Left lung (tissue), 10 donors: Measurements from ENCODE around the gene STN1. TPM values are rescaled to one million over a fixed set of nuclear protein-coding genes. Genes with fewer than 3 reads are reported as not detected.

Experiments used
- ATAC-seq: fragments of 200-7000 bp; cut with Tn5 transposase; one replicate; pipeline ENCODE4 v1.9.1; 2020; ENCODE audit warnings: moderate library complexity
- DNase-seq, 4 donors: peaks; one replicate each; pipeline ENCODE4 v3.0.0-alpha.2; 2013 to 2020
- H3K27ac ChIP-seq, 2 donors: fragments of 200-600 bp; sonication (generic) in 1 of 2; one replicate each; pipeline versions ENCODE4 v1.5.0 to v1.8.0; 2020 to 2021
- H3K27me3 ChIP-seq, 2 donors: fragments of 200-600 bp; sonication (generic) in 1 of 2; one replicate each; pipeline versions ENCODE4 v1.5.0 to v1.8.0; 2020 to 2021
- H3K36me3 ChIP-seq, 2 donors: fragments of 200-600 bp; sonication (generic) in 1 of 2; one replicate each; pipeline versions ENCODE4 v1.5.0 to v1.8.0; 2020 to 2021
- H3K4me1 ChIP-seq, 2 donors: fragments of 200-600 bp; one replicate each; pipeline ENCODE4 v1.8.0; 2021
- H3K4me3 ChIP-seq, 2 donors: fragments of 200-600 bp; sonication (generic) in 1 of 2; one replicate each; pipeline versions ENCODE4 v1.5.0 to v1.8.0; 2020 to 2021; ENCODE audit warnings: mild to moderate bottlenecking in 1 of 2
- H3K9me3 ChIP-seq, 2 donors: fragments of 200-600 bp; sonication (generic) in 1 of 2; one replicate each; pipeline versions ENCODE4 v1.5.0 to v1.8.0; 2020 to 2021
- intact Hi-C, 2 donors: fragments of 100-400 bp; cut with DNase I; formaldehyde crosslinking; loops; one replicate each; pipeline versions ENCODE4 v1.11.2 to v1.14.2; 2022
- polyA plus RNA-seq, 6 donors: library from polyadenylated mRNA; unstranded; fragments of 120-200 nt; gene quantifications; one replicate each; pipeline ENCODE4 v1.2.1, GENCODE V29; 2013; ENCODE audit not compliant: insufficient read length in 6 of 6
- total RNA-seq, 2 donors: library from RNA; stranded (reverse); fragmentation: NEBNext Ultra II Directional; extraction: Animal tissue kit (Norgen Biotek cat#: 25700); gene quantifications; one replicate each; pipeline ENCODE4 v1.2.1, GENCODE V29; 2021
- TF ChIP-seq, protein P1 (sequence below), 2 donors: fragments of 200-600 bp; sonication (generic) in 1 of 2; IDR thresholded peaks; one replicate each; pipeline versions ENCODE4 v1.5.0 to v1.8.0; 2021; ENCODE audit warnings: antibody characterized with exemption in 2 of 2
- donor health status: DM: no; HTN: yes; CAD: no.
- donor health status: DM: no; HTN: no; CAD: no.

Gene STN1
- total and polyA plus RNA-seq, 8 donors: 26.3 to 62.8 (median 29.8) TPM

GRCh38 chr10:103840740-103841070 lies 77.3 kb downstream of the STN1 start:
- no peak overlapping the region for H3K4me3 ChIP-seq
- no peaks in the 10 kb centered on the region for H3K36me3 ChIP-seq
- H3K27ac ChIP-seq: no peak overlapping the region
- DNase-seq (no peak), ATAC-seq (no peak)
- TF ChIP-seq, protein P1, sequence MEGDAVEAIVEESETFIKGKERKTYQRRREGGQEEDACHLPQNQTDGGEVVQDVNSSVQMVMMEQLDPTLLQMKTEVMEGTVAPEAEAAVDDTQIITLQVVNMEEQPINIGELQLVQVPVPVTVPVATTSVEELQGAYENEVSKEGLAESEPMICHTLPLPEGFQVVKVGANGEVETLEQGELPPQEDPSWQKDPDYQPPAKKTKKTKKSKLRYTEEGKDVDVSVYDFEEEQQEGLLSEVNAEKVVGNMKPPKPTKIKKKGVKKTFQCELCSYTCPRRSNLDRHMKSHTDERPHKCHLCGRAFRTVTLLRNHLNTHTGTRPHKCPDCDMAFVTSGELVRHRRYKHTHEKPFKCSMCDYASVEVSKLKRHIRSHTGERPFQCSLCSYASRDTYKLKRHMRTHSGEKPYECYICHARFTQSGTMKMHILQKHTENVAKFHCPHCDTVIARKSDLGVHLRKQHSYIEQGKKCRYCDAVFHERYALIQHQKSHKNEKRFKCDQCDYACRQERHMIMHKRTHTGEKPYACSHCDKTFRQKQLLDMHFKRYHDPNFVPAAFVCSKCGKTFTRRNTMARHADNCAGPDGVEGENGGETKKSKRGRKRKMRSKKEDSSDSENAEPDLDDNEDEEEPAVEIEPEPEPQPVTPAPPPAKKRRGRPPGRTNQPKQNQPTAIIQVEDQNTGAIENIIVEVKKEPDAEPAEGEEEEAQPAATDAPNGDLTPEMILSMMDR (IDR thresholded peaks at IDR 0.05): no peak
- intact Hi-C loops: no loop called here
- H3K4me1 ChIP-seq: peaks cover 17 to 42% of the 10 kb centered on the region in 2 donors
- no peaks in the 10 kb centered on the region for H3K27me3 ChIP-seq
- H3K9me3 ChIP-seq: no peaks in the 10 kb centered on the region

DNA sequence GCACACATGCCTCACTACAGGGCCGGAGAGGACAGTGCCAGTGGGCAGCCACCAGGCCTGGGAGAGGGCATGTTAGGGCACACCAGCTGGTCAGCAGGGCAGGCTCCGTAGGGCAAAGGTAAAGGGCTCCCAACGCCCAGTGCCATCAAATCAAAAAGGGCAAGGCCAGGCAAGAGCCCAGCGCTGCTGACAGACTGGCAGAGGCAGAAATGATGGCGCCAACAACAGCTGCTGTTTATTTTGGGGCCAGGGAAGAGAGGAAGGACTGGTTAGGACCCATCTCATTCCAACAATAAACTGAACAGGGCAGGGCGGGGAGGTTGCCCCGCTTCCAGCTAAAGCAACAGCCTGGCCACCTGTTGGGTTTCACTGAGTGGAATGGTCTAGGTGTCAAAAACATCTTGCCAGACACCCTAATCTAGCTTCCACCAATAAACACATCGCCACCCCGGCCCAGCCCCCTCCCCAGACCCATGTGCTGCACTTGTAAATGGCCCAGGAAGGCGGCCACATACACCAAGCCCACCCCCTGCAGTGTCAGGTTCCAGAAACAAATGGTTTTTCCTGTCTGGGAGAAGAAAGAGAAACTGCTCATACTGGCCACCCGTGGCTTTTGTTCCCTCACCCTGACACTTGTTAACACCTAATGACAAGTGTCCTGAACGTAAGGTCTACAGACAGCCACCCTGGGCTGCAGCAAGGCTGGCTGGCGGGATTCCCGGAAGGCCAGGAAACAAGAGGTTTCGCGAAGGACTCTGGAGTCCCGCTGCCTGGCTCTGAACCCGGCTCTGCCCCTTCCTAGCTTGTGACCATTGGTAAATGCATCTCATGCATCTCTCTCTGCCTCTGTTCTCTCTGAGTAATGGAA lies 77.9 kb downstream of the STN1 start:
- Histone ChIP-seq H3K27me3 (no peaks in the 10 kb centered on the region), H3K36me3 (no peaks in the 10 kb centered on the region), H3K4me3 (no peak overlapping the region), H3K27ac (no peak overlapping the region), H3K4me1 (peaks cover 23 to 43% of the 10 kb centered on the region in 2 donors), H3K9me3 (no peaks in the 10 kb centered on the region)
- TF ChIP-seq, protein P1 (IDR thresholded peaks at IDR 0.05): no peak
- peak in 2 of 4 donors; percentile 80 to 85 for DNase-seq
- ATAC-seq: peak; percentile 82
- intact Hi-C loops: no loop called here

DNA sequence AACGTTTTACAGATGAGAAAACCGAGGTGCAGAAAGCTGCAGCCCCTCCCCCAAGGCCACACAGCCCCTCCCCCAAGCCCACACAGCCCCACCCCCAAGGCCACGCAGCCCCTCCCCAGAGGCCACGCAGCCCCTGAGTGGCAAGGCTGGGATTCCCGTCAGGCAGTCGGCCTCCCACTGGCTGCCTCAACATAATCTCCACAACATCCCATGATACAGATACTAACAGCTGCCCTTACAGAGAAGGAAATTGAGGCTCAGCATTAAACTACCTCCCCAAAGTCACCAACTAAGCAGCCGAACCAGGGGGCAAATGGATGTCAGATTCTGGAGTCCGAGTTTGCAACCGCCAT lies 78.5 kb downstream of the STN1 start:
- H3K27ac ChIP-seq: no peak overlapping the region
- intact Hi-C loops: no loop called here
- no peaks in the 10 kb centered on the region for H3K9me3 ChIP-seq
- no peaks in the 10 kb centered on the region for H3K36me3 ChIP-seq
- H3K4me3 ChIP-seq: no peak overlapping the region
- DNase-seq (no peak), ATAC-seq (no peak)
- TF ChIP-seq, protein P1 (IDR thresholded peaks at IDR 0.05): no peak
- H3K27me3 ChIP-seq: no peaks in the 10 kb centered on the region
- peaks cover 29 to 45% of the 10 kb centered on the region in 2 donors for H3K4me1 ChIP-seq

- H3K4me1 ChIP-seq: peaks cover 33 to 45% of the 10 kb centered on the region in 2 donors
- intact Hi-C loops: no loop called here
- no peak overlapping the region for H3K4me3 ChIP-seq
- TF ChIP-seq, protein P1 (IDR thresholded peaks at IDR 0.05): no peak
- H3K36me3 ChIP-seq: no peaks in the 10 kb centered on the region
- H3K27ac ChIP-seq: no peak overlapping the region
- DNase-seq: no peak
- no peaks in the 10 kb centered on the region for H3K27me3 ChIP-seq
- no peaks in the 10 kb centered on the region for H3K9me3 ChIP-seq
- ATAC-seq: no peak
Observed at GRCh38 chr10:103838862-103839518, 79.0 kb downstream of the STN1 start.

DNA sequence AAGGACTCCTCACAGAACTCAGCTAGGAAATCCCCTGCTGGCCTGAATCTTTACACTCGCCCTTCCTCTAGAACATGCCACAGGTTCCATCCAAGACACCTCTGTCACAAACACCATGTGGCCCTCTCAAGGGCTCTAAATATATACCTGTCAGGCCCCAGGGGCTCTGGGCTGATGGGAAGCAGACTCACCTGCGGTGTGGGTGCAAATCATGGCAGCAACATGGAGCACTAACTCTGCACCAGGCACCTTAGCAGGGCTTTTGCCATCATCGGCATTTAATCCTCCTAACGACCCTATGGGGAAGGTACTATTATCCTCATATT lies 80.0 kb downstream of the STN1 start:
- TF ChIP-seq, protein P1 (IDR thresholded peaks at IDR 0.05): no peak
- H3K4me3 ChIP-seq: no peak overlapping the region
- ATAC-seq: no peak
- intact Hi-C loops: no loop called here
- H3K4me1 ChIP-seq: peaks cover 32 to 40% of the 10 kb centered on the region in 2 donors
- no peak overlapping the region for H3K27ac ChIP-seq
- no peak for DNase-seq
- H3K9me3 ChIP-seq: peaks cover 0 to 1% of the 10 kb centered on the region in 2 donors
- H3K36me3 ChIP-seq: no peaks in the 10 kb centered on the region
- H3K27me3 ChIP-seq: no peaks in the 10 kb centered on the region
